ENCODE data around the gene KLHL30. TPM values are rescaled to one million over a fixed set of nuclear protein-coding genes. Genes with fewer than 3 reads are reported as not detected.
A peak's percentile ranks its signal among the peaks of the same experiment; 100 is the strongest.

The KLHL30 gene
- total RNA-seq, 1 experiment from 2014 or later, result 0.64 TPM

GRCh38 chr2:238161291-238162051, 23.0 kb downstream of the KLHL30 start:
- no peaks in the 10 kb centered on the region for H3K9me3 Mint-ChIP-seq (ENCODE audit: low read depth, unreplicated experiment)
- no peak overlapping the region for H3K27ac Mint-ChIP-seq (ENCODE audit: unreplicated experiment)
- H3K27me3 Mint-ChIP-seq (ENCODE audit: unreplicated experiment), result peaks cover 14% of the 10 kb centered on the region
- H3K4me1 Mint-ChIP-seq (ENCODE audit: low read depth, unreplicated experiment), result peaks cover 7% of the 10 kb centered on the region
- TF ChIP-seq CTCF (IDR thresholded peaks at IDR 0.05; ENCODE audit: unreplicated experiment), result no peak
- CTCF ChIA-PET, result no interaction called here
- DNase-seq, result no peak
- BruUV-seq (replicated peaks), result no TSS peak
- intact Hi-C loops (cut with micrococcal nuclease; ENCODE audit: unreplicated experiment), result no loop called here
- peaks cover 9% of the 10 kb centered on the region for H3K36me3 Mint-ChIP-seq (ENCODE audit: insufficient read depth, unreplicated experiment)
- no peak overlapping the region for H3K4me3 Mint-ChIP-seq (ENCODE audit: low read depth, unreplicated experiment)

GRCh38 chr2:238162251-238162845, 23.9 kb downstream of the KLHL30 start:
- TF ChIP-seq CTCF (IDR thresholded peaks at IDR 0.05; ENCODE audit: unreplicated experiment), result no peak
- no peak for DNase-seq
- Mint-ChIP-seq H3K27ac (ENCODE audit: unreplicated experiment) (no peak overlapping the region), H3K9me3 (ENCODE audit: low read depth, unreplicated experiment) (no peaks in the 10 kb centered on the region), H3K27me3 (ENCODE audit: unreplicated experiment) (peaks cover 14% of the 10 kb centered on the region), H3K36me3 (ENCODE audit: insufficient read depth, unreplicated experiment) (peaks cover 9% of the 10 kb centered on the region), H3K4me3 (ENCODE audit: low read depth, unreplicated experiment) (no peak overlapping the region), H3K4me1 (ENCODE audit: low read depth, unreplicated experiment) (peaks cover 7% of the 10 kb centered on the region)
- BruUV-seq (replicated peaks), result no TSS peak
- intact Hi-C loops (cut with micrococcal nuclease; ENCODE audit: unreplicated experiment), result no loop called here
- CTCF ChIA-PET, result no interaction called here

- H3K4me3 Mint-ChIP-seq (ENCODE audit: low read depth, unreplicated experiment), result peak overlapping the region; percentile 46
- CTCF ChIA-PET, result no interaction called here
- H3K36me3 Mint-ChIP-seq (ENCODE audit: insufficient read depth, unreplicated experiment), result peaks cover 14% of the 10 kb centered on the region
- H3K27ac Mint-ChIP-seq (ENCODE audit: unreplicated experiment), result no peak overlapping the region
- no peak for DNase-seq
- peaks cover 14% of the 10 kb centered on the region for H3K27me3 Mint-ChIP-seq (ENCODE audit: unreplicated experiment)
- intact Hi-C loops (cut with micrococcal nuclease; ENCODE audit: unreplicated experiment), result no loop called here
- H3K4me1 Mint-ChIP-seq (ENCODE audit: low read depth, unreplicated experiment), result peaks cover 7% of the 10 kb centered on the region
- BruUV-seq (replicated peaks), result no TSS peak
- H3K9me3 Mint-ChIP-seq (ENCODE audit: low read depth, unreplicated experiment), result no peaks in the 10 kb centered on the region
- no peak for TF ChIP-seq CTCF (IDR thresholded peaks at IDR 0.05; ENCODE audit: unreplicated experiment)
Measured at GRCh38 chr2:238162846-238163441, 24.5 kb downstream of the KLHL30 start.

- Mint-ChIP-seq H3K4me3 (ENCODE audit: low read depth, unreplicated experiment) (peak overlapping the region; percentile 46), H3K9me3 (ENCODE audit: low read depth, unreplicated experiment) (no peaks in the 10 kb centered on the region), H3K27ac (ENCODE audit: unreplicated experiment) (no peak overlapping the region), H3K36me3 (ENCODE audit: insufficient read depth, unreplicated experiment) (peaks cover 17% of the 10 kb centered on the region), H3K27me3 (ENCODE audit: unreplicated experiment) (peaks cover 14% of the 10 kb centered on the region), H3K4me1 (ENCODE audit: low read depth, unreplicated experiment) (peaks cover 8% of the 10 kb centered on the region)
- CTCF ChIA-PET, result interaction anchor here (0.5 kb wide), 1 partner anchor 207 kb away, joined by 4 read pairs; no protein-coding TSS in a partner anchor
- intact Hi-C loops (cut with micrococcal nuclease; ENCODE audit: unreplicated experiment), result no loop called here
- no peak for TF ChIP-seq CTCF (IDR thresholded peaks at IDR 0.05; ENCODE audit: unreplicated experiment)
- BruUV-seq (replicated peaks), result no TSS peak
- DNase-seq, result peak; percentile 31
Measured at GRCh38 chr2:238163481-238164198, 25.2 kb downstream of the KLHL30 start.
